HEK293T (cell line): Measurements from ENCODE around the gene DENND6A.

Experiments
- ARNT ChIP-seq: fragments of 450-650 bp; IDR thresholded peaks from 2 replicates; pipeline ENCODE4 v1.6.1; 2017; ENCODE audit warnings: mild to moderate bottlenecking
- CTBP1 ChIP-seq: fragments of 450-650 bp; IDR thresholded peaks from 2 replicates; pipeline ENCODE4 v1.6.1; 2016; ENCODE audit warnings: borderline replicate concordance
- LEF1 ChIP-seq: fragments of 450-650 bp; IDR thresholded peaks from 2 replicates; pipeline ENCODE4 v1.6.1; 2017; ENCODE audit warnings: mild to moderate bottlenecking, borderline replicate concordance
- PKNOX1 ChIP-seq: fragments of 450-650 bp; IDR thresholded peaks from 2 replicates; pipeline ENCODE4 v1.6.1; 2016
- TARDBP ChIP-seq: fragments of 450-650 bp; IDR thresholded peaks from 2 replicates; pipeline ENCODE4 v1.6.1; 2016
- ZNF384 ChIP-seq: fragments of 450-650 bp; IDR thresholded peaks from 2 replicates; pipeline ENCODE4 v1.6.1; 2016

- TF ChIP-seq PKNOX1 (no peak), ARNT (no peak), ZNF384 (no peak), TARDBP (no peak), LEF1 (no peak), CTBP1 (no peak)
Observed at GRCh38 chr3:57730682-57731081, 37.8 kb upstream of the DENND6A start.
